Smooth muscle cell (in vitro differentiated cells): ENCODE measurements around the gene BNC2. TPM values are rescaled to one million over a fixed set of nuclear protein-coding genes. Genes with fewer than 3 reads are reported as not detected.

Experiments
- DNase-seq: peaks from one replicate; lab custom pipeline; 2025; ENCODE audit not compliant: unreplicated experiment; lab: John Stamatoyannopoulos, UW
- H2AFZ ChIP-seq: fragments of 200-600 bp; sonication (generic); 2 replicates; pipeline ENCODE4 v1.6.0; 2016; ENCODE audit warnings: antibody characterized with exemption, low read depth, mild to moderate bottlenecking
- H3F3A ChIP-seq: fragments of 200-600 bp; sonication (generic); 2 replicates; pipeline ENCODE4 v1.6.0; 2017; ENCODE audit warnings: antibody characterized with exemption, low read depth
- H3K27ac ChIP-seq: fragments of 200-600 bp; sonication (generic); 2 replicates; pipeline ENCODE4 v1.5.1; 2016; ENCODE audit warnings: low read depth, mild to moderate bottlenecking
- H3K27me3 ChIP-seq: fragments of 200-600 bp; sonication (generic); 2 replicates; pipeline ENCODE4 v1.6.1; 2016; ENCODE audit warnings: low read depth, mild to moderate bottlenecking
- H3K36me3 ChIP-seq: fragments of 200-600 bp; sonication (generic); 2 replicates; pipeline ENCODE4 v1.5.1; 2016; ENCODE audit warnings: low read depth
- H3K4me1 ChIP-seq: fragments of 200-600 bp; sonication (generic); 2 replicates; pipeline ENCODE4 v1.5.1; 2016; ENCODE audit warnings: low read depth
- H3K4me2 ChIP-seq: fragments of 200-600 bp; sonication (generic); 2 replicates; pipeline ENCODE4 v1.6.0; 2016; ENCODE audit warnings: mild to moderate bottlenecking
- H3K4me3 ChIP-seq: fragments of 200-600 bp; sonication (generic); 2 replicates; pipeline ENCODE4 v1.5.1; 2016; ENCODE audit warnings: mild to moderate bottlenecking
- H3K79me2 ChIP-seq: fragments of 200-600 bp; sonication (generic); 2 replicates; pipeline ENCODE4 v1.6.0; 2016; ENCODE audit warnings: low read depth, mild to moderate bottlenecking
- H3K9ac ChIP-seq: fragments of 200-600 bp; sonication (generic); 2 replicates; pipeline ENCODE4 v1.6.0; 2016; ENCODE audit warnings: low read depth
- H3K9me3 ChIP-seq: fragments of 200-600 bp; sonication (generic); replicated peaks from 2 replicates; pipeline ENCODE4 v1.5.1; 2016; ENCODE audit warnings: low read depth
- H4K20me1 ChIP-seq: fragments of 200-600 bp; sonication (generic); 2 replicates; pipeline ENCODE4 v1.6.0; 2016; ENCODE audit warnings: low read depth
- WGBS: methylation state at CpG from one replicate; pipeline ENCODE4 v1.1.7; 2016; ENCODE audit warnings: low lambda C conversion rate; 5-methylcytosine and 5-hydroxymethylcytosine counted together
- polyA plus RNA-seq: library from polyadenylated mRNA; unstranded; fragments of >200 nt; fragmentation: Nextera tagmentation; extraction: Ambion mirVana; gene quantifications from 2 replicates; pipeline ENCODE4 v1.2.1, GENCODE V29; 2016
- total RNA-seq: library from RNA; depleted of rRNA; stranded (reverse); fragments of >200 nt; gene quantifications from 2 replicates; pipeline ENCODE4 v1.2.3, GENCODE V29; 2014
- TF ChIP-seq, protein P1 (sequence below): fragments of 200-600 bp; sonication (generic); IDR thresholded peaks from 2 replicates; pipeline ENCODE4 v1.5.1; 2017; ENCODE audit warnings: borderline replicate concordance, mild to moderate bottlenecking, antibody characterized with exemption; ENCODE audit not compliant: insufficient read depth, poor library complexity, severe bottlenecking

Gene BNC2
- total and polyA plus RNA-seq, 2 experiments from 2014 or later = 11.6 to 13.5 TPM

DNA sequence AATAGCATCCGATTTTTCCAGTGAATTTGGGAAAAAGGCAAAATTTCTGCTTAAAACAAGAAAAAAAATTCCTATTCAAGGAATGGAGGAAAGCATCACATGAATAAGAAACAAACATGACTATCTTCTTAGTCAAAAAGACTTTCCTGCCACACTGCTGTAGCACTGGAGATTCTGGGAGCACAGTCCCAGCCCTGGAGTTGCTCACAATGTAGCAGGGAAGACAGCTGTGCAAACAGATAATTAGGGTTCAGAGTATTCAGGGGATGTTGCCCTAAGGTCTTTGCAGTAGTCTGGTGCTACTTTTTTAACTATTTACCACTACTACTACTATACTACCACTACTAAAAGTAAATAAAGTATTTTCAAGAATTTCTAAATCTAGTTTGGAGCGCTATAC is 86.5 kb downstream of the BNC2 start:
- TF ChIP-seq, protein P1, sequence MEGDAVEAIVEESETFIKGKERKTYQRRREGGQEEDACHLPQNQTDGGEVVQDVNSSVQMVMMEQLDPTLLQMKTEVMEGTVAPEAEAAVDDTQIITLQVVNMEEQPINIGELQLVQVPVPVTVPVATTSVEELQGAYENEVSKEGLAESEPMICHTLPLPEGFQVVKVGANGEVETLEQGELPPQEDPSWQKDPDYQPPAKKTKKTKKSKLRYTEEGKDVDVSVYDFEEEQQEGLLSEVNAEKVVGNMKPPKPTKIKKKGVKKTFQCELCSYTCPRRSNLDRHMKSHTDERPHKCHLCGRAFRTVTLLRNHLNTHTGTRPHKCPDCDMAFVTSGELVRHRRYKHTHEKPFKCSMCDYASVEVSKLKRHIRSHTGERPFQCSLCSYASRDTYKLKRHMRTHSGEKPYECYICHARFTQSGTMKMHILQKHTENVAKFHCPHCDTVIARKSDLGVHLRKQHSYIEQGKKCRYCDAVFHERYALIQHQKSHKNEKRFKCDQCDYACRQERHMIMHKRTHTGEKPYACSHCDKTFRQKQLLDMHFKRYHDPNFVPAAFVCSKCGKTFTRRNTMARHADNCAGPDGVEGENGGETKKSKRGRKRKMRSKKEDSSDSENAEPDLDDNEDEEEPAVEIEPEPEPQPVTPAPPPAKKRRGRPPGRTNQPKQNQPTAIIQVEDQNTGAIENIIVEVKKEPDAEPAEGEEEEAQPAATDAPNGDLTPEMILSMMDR = no peak
- no peaks in the 10 kb centered on the region for H3K79me2 ChIP-seq
- no peak overlapping the region for H3K27ac ChIP-seq
- no peak overlapping the region for H2AFZ ChIP-seq
- no peaks in the 10 kb centered on the region for H3K27me3 ChIP-seq
- no peak overlapping the region for H3K4me3 ChIP-seq
- WGBS = 95% methylated on average over 2 of the region's 2 CpGs
- no peaks in the 10 kb centered on the region for H3F3A ChIP-seq
- no peaks in the 10 kb centered on the region for H3K4me1 ChIP-seq
- peaks cover 9% of the 10 kb centered on the region for H4K20me1 ChIP-seq
- H3K36me3 ChIP-seq = no peaks in the 10 kb centered on the region
- no peak overlapping the region for H3K9ac ChIP-seq
- H3K4me2 ChIP-seq = no peak overlapping the region
- H3K9me3 ChIP-seq = no peaks in the 10 kb centered on the region
- DNase-seq = no peak

DNA sequence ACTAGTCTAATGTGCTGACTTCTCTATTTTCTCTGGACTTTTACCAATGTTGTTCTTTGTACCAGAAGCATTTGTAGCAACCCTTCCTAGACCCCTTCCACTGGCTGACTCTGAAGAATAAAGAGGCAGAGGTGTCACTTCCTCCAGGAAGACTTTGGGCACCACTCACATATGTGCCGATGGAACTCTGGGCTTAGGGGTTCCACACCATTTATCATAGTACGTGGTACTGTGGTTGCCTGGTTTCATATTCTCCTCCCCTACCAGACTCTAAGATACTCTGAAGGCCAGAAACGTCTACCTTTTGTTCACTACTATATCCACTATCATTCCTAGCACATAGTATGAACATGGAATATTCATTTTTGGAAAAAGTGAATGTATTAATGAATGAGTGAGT is 88.0 kb downstream of the BNC2 start:
- TF ChIP-seq, protein P1 = no peak
- no peak overlapping the region for H3K27ac ChIP-seq
- no peak overlapping the region for H3K9ac ChIP-seq

DNA sequence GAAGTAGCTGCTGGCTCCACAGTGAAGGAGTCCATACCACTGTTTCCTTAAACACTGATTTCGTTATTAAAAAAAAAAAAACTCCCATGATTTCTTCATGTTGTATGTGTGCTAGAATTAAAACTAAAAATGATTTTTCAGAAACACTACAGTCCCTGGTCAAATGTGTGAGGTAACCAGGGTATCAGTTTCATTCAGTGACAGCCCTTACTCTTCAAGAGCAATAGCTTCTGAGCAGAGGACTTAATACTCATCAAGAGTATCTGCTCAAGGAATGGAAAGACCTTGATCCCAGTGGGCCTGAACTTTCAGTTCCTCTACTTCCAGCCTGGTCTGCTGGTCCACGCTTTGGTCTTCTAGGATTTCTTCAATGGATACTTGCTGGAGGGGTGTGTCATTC is 95.1 kb downstream of the BNC2 start:
- Histone ChIP-seq H3F3A (no peaks in the 10 kb centered on the region), H3K36me3 (no peaks in the 10 kb centered on the region), H2AFZ (no peak overlapping the region), H3K4me3 (no peak overlapping the region), H3K79me2 (peaks cover 6% of the 10 kb centered on the region), H3K9me3 (no peaks in the 10 kb centered on the region), H3K4me1 (no peaks in the 10 kb centered on the region), H3K27me3 (no peaks in the 10 kb centered on the region), H3K4me2 (no peak overlapping the region), H4K20me1 (peaks cover 4% of the 10 kb centered on the region), H3K27ac (no peak overlapping the region), H3K9ac (no peak overlapping the region)
- 95% methylated on average over 2 of the region's 2 CpGs for WGBS
- DNase-seq = no peak
- TF ChIP-seq, protein P1 = no peak

More for the DNA sequence above, 88.0 kb downstream of the BNC2 start:
- Histone ChIP-seq H3K9me3 (no peaks in the 10 kb centered on the region), H2AFZ (no peak overlapping the region), H3K79me2 (no peaks in the 10 kb centered on the region), H3F3A (no peaks in the 10 kb centered on the region), H3K4me3 (no peak overlapping the region), H4K20me1 (peaks cover 13% of the 10 kb centered on the region), H3K36me3 (no peaks in the 10 kb centered on the region), H3K4me1 (no peaks in the 10 kb centered on the region), H3K4me2 (no peak overlapping the region), H3K27me3 (no peaks in the 10 kb centered on the region)
- no peak for DNase-seq
- WGBS = 86% methylated on average over 3 of the region's 3 CpGs

DNA sequence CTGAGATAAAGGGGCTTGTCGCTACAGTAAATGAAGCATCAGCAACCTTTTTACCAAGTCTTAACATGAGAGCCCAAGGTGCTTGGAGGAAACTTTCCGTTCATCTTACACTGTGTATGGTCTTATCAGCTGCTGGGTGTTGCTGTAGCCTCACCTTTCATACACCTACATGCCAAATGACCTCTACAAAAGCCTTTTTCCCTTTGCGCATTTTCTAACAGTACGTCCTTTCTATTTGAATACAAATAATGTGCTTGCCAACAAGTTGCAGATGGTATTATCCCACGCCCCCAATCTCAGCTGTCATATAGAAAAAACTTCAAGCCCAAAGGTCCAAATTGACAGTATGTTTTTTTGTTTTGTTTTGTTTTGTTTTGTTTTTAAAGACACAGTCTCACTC is 96.9 kb downstream of the BNC2 start:
- peaks cover 3% of the 10 kb centered on the region for H4K20me1 ChIP-seq
- H3K9ac ChIP-seq = no peak overlapping the region
- H3F3A ChIP-seq = no peaks in the 10 kb centered on the region
- H3K4me3 ChIP-seq = no peak overlapping the region
- no peaks in the 10 kb centered on the region for H3K4me1 ChIP-seq
- no peak overlapping the region for H3K4me2 ChIP-seq
- H3K79me2 ChIP-seq = peaks cover 6% of the 10 kb centered on the region
- H3K9me3 ChIP-seq = no peaks in the 10 kb centered on the region
- no peaks in the 10 kb centered on the region for H3K27me3 ChIP-seq
- no peak for DNase-seq
- no peaks in the 10 kb centered on the region for H3K36me3 ChIP-seq
- 94% methylated on average over 5 of the region's 5 CpGs for WGBS
- no peak overlapping the region for H2AFZ ChIP-seq
- no peak overlapping the region for H3K27ac ChIP-seq
- TF ChIP-seq, protein P1 = no peak
